ENCODE results near the gene PLCB2. TPM values are rescaled to one million over a fixed set of nuclear protein-coding genes. Genes with fewer than 3 reads are reported as not detected.
A peak's percentile ranks its signal among the peaks of the same experiment; 100 is the strongest.

PLCB2 gene
- total and polyA plus RNA-seq, 9 of the 15 experiments (the other 6 are each of a cell fraction or from before 2014, with no cell fraction given), result 0.37 to 12.3 (median 8.0) TPM

DNA sequence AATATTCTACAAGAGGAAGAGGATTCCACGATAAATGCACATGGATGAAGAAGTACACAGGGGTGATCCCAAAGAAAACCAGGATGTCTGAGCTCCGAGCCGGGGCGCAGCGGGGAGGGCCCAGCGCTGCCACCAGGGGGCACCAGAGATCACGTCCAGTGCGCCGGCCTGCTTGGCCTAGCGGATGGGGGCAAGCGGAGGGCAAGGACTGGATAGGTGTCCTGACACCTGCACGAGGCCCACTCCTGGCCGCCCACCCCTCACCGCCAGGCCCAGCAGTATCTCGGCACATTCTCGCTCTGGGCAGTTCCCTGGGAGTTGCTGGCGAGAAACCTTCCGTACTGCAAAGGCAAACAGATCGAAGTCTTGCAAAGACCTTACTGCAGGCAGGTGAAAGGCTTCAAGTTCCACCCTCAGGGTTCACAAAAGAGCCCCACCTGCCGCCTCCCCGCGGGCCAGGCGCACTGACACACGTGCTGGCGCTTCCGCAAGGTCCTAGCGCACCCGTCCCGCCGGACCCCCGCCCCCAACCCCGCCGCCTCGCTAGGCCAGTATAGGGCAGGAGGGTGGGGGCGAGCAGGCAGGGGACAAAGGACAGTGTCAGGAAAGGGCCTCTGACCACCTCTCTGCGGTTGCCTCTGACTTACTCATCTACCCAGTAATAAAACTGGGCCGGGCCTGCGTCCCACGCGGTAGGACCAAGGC lies 28.1 kb downstream of the PLCB2 start:
- intact Hi-C loops (cut with micrococcal nuclease), result loop anchor here (1.0 to 5.0 kb wide), 3 partner anchors 31 to 59 kb away; partner anchors contain the start of gene INAFM2
- Histone ChIP-seq H3K9ac (ENCODE audit: insufficient read depth in 1 of 2, low read depth in 2 of 2, low read length in 2 of 2) (no peak overlapping the region), H3K27me3 (ENCODE audit: control insufficient read depth in 2 of 2, insufficient read depth in 2 of 2, low read length in 2 of 2) (no peaks in the 10 kb centered on the region; a peak in 1 of 5 replicates), H3K9me3 (replicated peaks; ENCODE audit: control insufficient read depth, insufficient read depth, low read depth, low read length) (no peaks in the 10 kb centered on the region), H3K9me1 (ENCODE audit: control insufficient read depth, insufficient read depth, low read length) (no peaks in the 10 kb centered on the region), H2AFZ (ENCODE audit: low read depth, low read length) (0 out of 2 replicates have a peak overlapping the region, but pooled peaks have one; percentile 58), H3K27ac (ENCODE audit: extremely low read depth, low read depth, low read length) (no peak overlapping the region), H3K4me2 (ENCODE audit: insufficient read depth, low read length) (no peak overlapping the region), H3K79me2 (ENCODE audit: control insufficient read depth, insufficient read depth, low read length) (no peaks in the 10 kb centered on the region), H3K4me1 (replicated peaks in 1 of 2; ENCODE audit: control insufficient read depth in 2 of 2, insufficient read depth in 2 of 2, low read length in 2 of 2) (peaks cover 13 to 56% of the 10 kb centered on the region in 2 experiments), H3K4me3 (no peak overlapping the region), H4K20me1 (replicated peaks; ENCODE audit: control insufficient read depth, insufficient read depth, low read length) (no peaks in the 10 kb centered on the region), H3K36me3 (ENCODE audit: control insufficient read depth, insufficient read depth, low read length) (no peaks in the 10 kb centered on the region)
- CTCF ChIA-PET (ENCODE audit: low intra/inter-chr PET ratio), result interaction anchor here (0.6 to 6.3 kb wide), 10 partner anchors 21 to 144 kb away, joined by 3 to 87 read pairs (median 6); partner anchors contain the start of gene PLCB2
- ATAC-seq (peak; percentile 76), FAIRE-seq (peak; percentile 90), DNase-seq (ENCODE audit: extremely low read depth in 1 of 4, low spot score in 3 of 4) (peak; percentile 77 to 84 (median 80))
- no TSS peak for BruUV-seq (replicated peaks)
- WGBS (ENCODE audit: insufficient coverage, low coverage, missing lambda C conversion rate), result 34% methylated on average over 26 of the region's 40 CpGs
- in situ Hi-C loops (cut with MboI), result loop anchor here (5.0 kb wide), 1 partner anchor 33 kb away; no protein-coding TSS in a partner anchor
- POLR2A ChIA-PET, result interaction anchor here (0.6 to 1.3 kb wide), 8 partner anchors 16 to 474 kb away, joined by 3 to 4 read pairs (median 4); partner anchors contain the start of gene PLCB2
- TF ChIP-seq HMGXB4 (CRISPR knock-in tag; IDR thresholded peaks at IDR 0.05) (no peak), RCOR1 (IDR thresholded peaks at IDR 0.05; ENCODE audit: borderline replicate concordance in 1 of 2, low read depth in 2 of 2, low read length in 2 of 2) (0 out of 4 replicates have a peak, but pooled peaks of 1 of the 2 experiments have one; percentile 26), SP1 (CRISPR knock-in tag; IDR thresholded peaks at IDR 0.05) (no peak), POLR2AphosphoS2 (IDR thresholded peaks at IDR 0.05; ENCODE audit: low read length) (no peak), CTCFL (IDR thresholded peaks at IDR 0.05; ENCODE audit: borderline replicate concordance, insufficient read depth, low read depth, low read length, poor library complexity, severe bottlenecking) (peak; percentile 55), RAD21 (CRISPR knock-in tag; conservative IDR thresholded peaks at IDR 0.05 in 1 of 2, IDR thresholded peaks at IDR 0.05 in 1 of 2) (peak; percentile 91 to 97), ZFX (CRISPR knock-in tag; IDR thresholded peaks at IDR 0.05) (peak; percentile 70)
